Sigmoid colon (tissue), 3 donors: ENCODE data around the gene GTF3A.

Experiments
- POLR2A ChIP-seq, 2 donors: fragments of 450-650 bp; IDR thresholded peaks; one replicate each; pipeline ENCODE4 v1.6.1; 2016; ENCODE audit warnings: antibody characterized with exemption in 2 of 2, mild to moderate bottlenecking in 2 of 2, moderate library complexity in 2 of 2
- TF ChIP-seq, protein P1 (sequence below), 4 experiments: fragments of 450-650 bp in 3 of 4; fragments of 200-600 bp in 1 of 4; IDR thresholded peaks; one replicate each; pipeline ENCODE4 v1.5.1; 2016 to 2019; ENCODE audit warnings: antibody characterized with exemption in 4 of 4, mild to moderate bottlenecking in 3 of 4, moderate library complexity in 2 of 4

DNA sequence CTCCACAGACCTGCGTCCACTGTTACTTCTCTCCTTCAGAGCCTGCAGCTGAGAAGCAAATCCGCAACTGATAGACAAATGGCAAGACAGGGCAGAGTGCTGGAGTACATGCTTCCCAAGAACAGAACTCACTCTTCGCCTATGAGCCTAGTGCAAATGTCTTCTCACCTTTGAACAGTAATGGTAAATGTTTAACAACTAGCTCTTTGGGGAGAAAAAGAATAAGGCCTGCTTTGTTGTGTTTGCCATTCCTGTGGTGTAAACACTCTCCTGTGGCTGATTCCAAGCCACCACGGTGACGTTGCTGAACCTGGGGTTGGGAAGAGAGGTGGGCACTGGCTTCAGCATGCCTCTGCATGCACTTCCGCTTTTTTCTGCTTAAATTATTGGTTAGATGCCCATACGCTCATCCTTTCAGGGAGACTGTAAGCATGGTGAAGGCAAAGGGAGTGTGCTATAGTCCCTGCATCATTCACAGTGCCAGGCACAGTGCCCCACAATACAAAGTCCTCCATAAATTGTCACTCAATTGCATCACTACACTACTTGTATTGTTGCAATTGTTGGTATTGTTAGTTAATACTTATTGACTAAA is 28.1 kb upstream of the GTF3A start:
- no peak for TF ChIP-seq POLR2A (IDR thresholded peaks at IDR 0.05)
- TF ChIP-seq, protein P1, sequence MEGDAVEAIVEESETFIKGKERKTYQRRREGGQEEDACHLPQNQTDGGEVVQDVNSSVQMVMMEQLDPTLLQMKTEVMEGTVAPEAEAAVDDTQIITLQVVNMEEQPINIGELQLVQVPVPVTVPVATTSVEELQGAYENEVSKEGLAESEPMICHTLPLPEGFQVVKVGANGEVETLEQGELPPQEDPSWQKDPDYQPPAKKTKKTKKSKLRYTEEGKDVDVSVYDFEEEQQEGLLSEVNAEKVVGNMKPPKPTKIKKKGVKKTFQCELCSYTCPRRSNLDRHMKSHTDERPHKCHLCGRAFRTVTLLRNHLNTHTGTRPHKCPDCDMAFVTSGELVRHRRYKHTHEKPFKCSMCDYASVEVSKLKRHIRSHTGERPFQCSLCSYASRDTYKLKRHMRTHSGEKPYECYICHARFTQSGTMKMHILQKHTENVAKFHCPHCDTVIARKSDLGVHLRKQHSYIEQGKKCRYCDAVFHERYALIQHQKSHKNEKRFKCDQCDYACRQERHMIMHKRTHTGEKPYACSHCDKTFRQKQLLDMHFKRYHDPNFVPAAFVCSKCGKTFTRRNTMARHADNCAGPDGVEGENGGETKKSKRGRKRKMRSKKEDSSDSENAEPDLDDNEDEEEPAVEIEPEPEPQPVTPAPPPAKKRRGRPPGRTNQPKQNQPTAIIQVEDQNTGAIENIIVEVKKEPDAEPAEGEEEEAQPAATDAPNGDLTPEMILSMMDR (IDR thresholded peaks at IDR 0.05), result no peak
